ENCODE data around the gene NPLOC4. TPM values are rescaled to one million over a fixed set of nuclear protein-coding genes. Genes with fewer than 3 reads are reported as not detected.

Gene NPLOC4
- total and polyA plus RNA-seq, 2 of the 13 experiments (the other 11 are each of a cell fraction or from before 2014, with no cell fraction given): 57.0 to 97.0 TPM

- Histone ChIP-seq H4K20me1 (ENCODE audit: insufficient read depth, low read length) (no peaks in the 10 kb centered on the region), H3K9me3 (ENCODE audit: low read length) (no peaks in the 10 kb centered on the region), H3K9ac (ENCODE audit: insufficient read depth, low read depth, low read length) (no peak overlapping the region), H2AFZ (ENCODE audit: low read length) (no peak overlapping the region), H3K4me2 (ENCODE audit: low read depth, low read length) (no peak overlapping the region), H3K4me3 (replicated peaks in 1 of 3; ENCODE audit: insufficient read depth in 1 of 3, low read depth in 2 of 3, low read length in 3 of 3) (no peak overlapping the region; a peak in 1 of 6 replicates), H3K27ac (ENCODE audit: extremely low read length, insufficient read depth, low read length) (no peak overlapping the region), H3K79me2 (ENCODE audit: insufficient read depth, low read length) (peaks cover under 1% of the 10 kb centered on the region), H3K36me3 (replicated peaks in 1 of 2; ENCODE audit: control insufficient read depth in 1 of 2, insufficient read depth in 2 of 2, low read length in 2 of 2) (no peaks in the 10 kb centered on the region), H3K27me3 (ENCODE audit: control insufficient read depth in 1 of 2, insufficient read depth in 2 of 2, low read length in 2 of 2) (peaks cover 0 to 24% of the 10 kb centered on the region in 2 experiments; a peak in 3 of 5 replicates), H3K4me1 (ENCODE audit: insufficient read depth, low read length) (peaks cover 45% of the 10 kb centered on the region)
- WGBS (ENCODE audit: low lambda C conversion rate): 79% methylated on average over 19 of the region's 24 CpGs
- BruUV-seq (replicated peaks): no TSS peak
- DNase-seq (ENCODE audit: low spot score): no peak
- FAIRE-seq: no peak
- intact Hi-C loops (cut with micrococcal nuclease; ENCODE audit: unreplicated experiment): loop anchor here (10.0 kb wide), 1 partner anchor 123 kb away; the partner anchor contains the start of gene BAHCC1
- TF ChIP-seq ZBTB33 (CRISPR knock-in tag; IDR thresholded peaks at IDR 0.05) (peak; percentile 44; the same call in 1 of the 2 replicates), TARDBP (CRISPR knock-in tag; IDR thresholded peaks at IDR 0.05) (no peak), AGO2 (optimal IDR thresholded peaks at IDR 0.05; ENCODE audit: low read depth, low read length) (peak; percentile 16), BRF2 (CRISPR knock-in tag; IDR thresholded peaks at IDR 0.05) (no peak), RBFOX2 (IDR thresholded peaks at IDR 0.05; ENCODE audit: low read depth, low read length) (0 out of 2 replicates have a peak, but pooled peaks have one; percentile 22)
- no peak for ATAC-seq
- in situ Hi-C loops (cut with HindIII; ENCODE audit: extremely low pct_ligation_motif_present, low pct_unique_long_range_greater_than_20kb): no loop called here
- ChIA-PET POLR2A (interaction anchor here (2.2 kb wide), 1 partner anchor 9 kb away, joined by 16 read pairs; no protein-coding TSS in a partner anchor), CTCF (ENCODE audit: low intra/inter-chr PET ratio, low total read pairs) (no interaction called here)
Observed at GRCh38 chr17:81517339-81518112, 119.4 kb downstream of the NPLOC4 start.

Data from HepG2 (cell line).